ENCODE measurements around the gene RRP15. TPM values are rescaled to one million over a fixed set of nuclear protein-coding genes. Genes with fewer than 3 reads are reported as not detected.

RRP15 gene
- total and polyA plus RNA-seq, 2 of the 8 experiments (the other 6 are each of a cell fraction or from before 2014, with no cell fraction given) = 3.7 to 52.8 TPM

GRCh38 chr1:218371927-218372672, 87.0 kb downstream of the RRP15 start:
- Histone ChIP-seq H3K14ac (ENCODE audit: insufficient read length) (no peak overlapping the region), H4K20me1 (replicated peaks in 1 of 2; ENCODE audit: control insufficient read depth in 1 of 2, insufficient read depth in 2 of 2, low read length in 2 of 2) (no peaks in the 10 kb centered on the region), H3K79me1 (ENCODE audit: low read depth, low read length) (no peaks in the 10 kb centered on the region), H3K18ac (ENCODE audit: extremely low read depth, low read length) (no peak overlapping the region), H3K23me2 (ENCODE audit: low read depth, low read length) (no peaks in the 10 kb centered on the region), H3K36me3 (ENCODE audit: control insufficient read depth in 2 of 4, insufficient read depth in 4 of 4, low read length in 3 of 4) (no peaks in the 10 kb centered on the region), H3K79me2 (ENCODE audit: control insufficient read depth in 1 of 2, insufficient read depth in 2 of 2, low read length in 2 of 2) (no peaks in the 10 kb centered on the region), H3K4me1 (replicated peaks in 1 of 4; ENCODE audit: control insufficient read depth in 3 of 4, insufficient read depth in 4 of 4, low read length in 3 of 4) (no peaks in the 10 kb centered on the region), H2BK12ac (ENCODE audit: low read depth, low read length) (no peak overlapping the region), H3K4me2 (ENCODE audit: insufficient read depth in 1 of 2, low read depth in 2 of 2, low read length in 2 of 2) (no peak overlapping the region), H2BK15ac (ENCODE audit: low read length) (no peak overlapping the region), H3K9ac (replicated peaks in 1 of 4; ENCODE audit: extremely low read depth in 1 of 4, low read depth in 3 of 4, low read length in 3 of 4) (no peak overlapping the region), H3K27ac (ENCODE audit: low read depth, low read length) (no peak overlapping the region), H3K23ac (ENCODE audit: insufficient read length) (no peak overlapping the region), H2AK5ac (ENCODE audit: low read depth, low read length) (no peak overlapping the region), H3K56ac (replicated peaks; ENCODE audit: insufficient read length, low read depth, low read length) (no peak overlapping the region), H3K4ac (replicated peaks; ENCODE audit: insufficient read length, low read depth, low read length) (no peak overlapping the region), H2BK20ac (ENCODE audit: low read length) (no peak overlapping the region), H2BK5ac (ENCODE audit: low read depth, low read length) (no peak overlapping the region), H3K27me3 (replicated peaks in 1 of 4; ENCODE audit: control insufficient read depth in 3 of 4, extremely low read depth in 1 of 4, insufficient read depth in 3 of 4, low read length in 3 of 4) (no peaks in the 10 kb centered on the region), H4K8ac (ENCODE audit: extremely low read depth, insufficient read depth, low read length) (no peak overlapping the region), H3K9me3 (ENCODE audit: insufficient read depth in 2 of 2, low read depth in 1 of 2, low read length in 1 of 2) (no peaks in the 10 kb centered on the region), H2AFZ (ENCODE audit: low read length) (no peak overlapping the region), H3K4me3 (ENCODE audit: extremely low read depth in 1 of 4, insufficient read depth in 2 of 4, low read depth in 3 of 4, low read length in 4 of 4) (no peak overlapping the region), H4K5ac (ENCODE audit: insufficient read length, low read depth, low read length) (no peak overlapping the region), H2BK120ac (replicated peaks; ENCODE audit: low read depth, low read length) (no peak overlapping the region), H4K91ac (replicated peaks; ENCODE audit: insufficient read length, low read length) (no peak overlapping the region)
- FAIRE-seq (no peak), DNase-seq (ENCODE audit: low read depth in 1 of 2, low spot score in 2 of 2) (no peak)
- no peak for TF ChIP-seq RBBP5 (IDR thresholded peaks at IDR 0.05; ENCODE audit: borderline replicate concordance, low read depth, low read length)
- ChIA-PET POLR2A (ENCODE audit: partially characterized antibody) (interaction anchor here (0.9 kb wide), 1 partner anchor 16 kb away, joined by 3 read pairs; no protein-coding TSS in a partner anchor), CTCF (ENCODE audit: partially characterized antibody) (interaction anchor here (0.8 to 1.8 kb wide), 4 partner anchors 11 to 149 kb away, joined by 3 to 6 read pairs (median 4); no protein-coding TSS in a partner anchor)
- WGBS, 2 experiments (ENCODE audit: extremely low coverage in 1 of 2, insufficient coverage in 1 of 2, insufficient read length in 1 of 2, insufficient replicate concordance in 2 of 2, low coverage in 1 of 2, low lambda C conversion rate in 2 of 2, missing lambda C conversion rate in 1 of 2) = 91% methylated on average over 8 of the region's 8 CpGs; no CpG with 5 or more reads in 1 of the 2 experiments

Data from H1 (cell line).